GM06990 (cell line): Measurements from ENCODE around the gene ADH5.
"Not testable (repeated sequence)": the region's sequence is repeated elsewhere in the genome, so short reads cannot be mapped to it uniquely, and the experiment has no call there.

Experiments
- DNase-seq: peaks from one replicate; pipeline ENCODE4 v3.0.0-alpha.2; 2011; ENCODE audit not compliant: insufficient read length; ENCODE audit errors: extremely low read depth
- H3K27me3 ChIP-seq: replicated peaks from 2 replicates; pipeline ENCODE4 v1.6.0; 2011; ENCODE audit warnings: low read length; ENCODE audit not compliant: control insufficient read depth, insufficient read depth
- H3K36me3 ChIP-seq: 2 replicates; pipeline ENCODE4 v1.5.1; 2011; ENCODE audit warnings: low read length; ENCODE audit not compliant: control insufficient read depth, insufficient read depth
- H3K4me3 ChIP-seq: replicated peaks from 2 replicates; pipeline ENCODE4 v1.5.1; 2011; ENCODE audit warnings: low read depth, mild to moderate bottlenecking, control low read depth, low read length
- TF ChIP-seq, protein P1 (sequence below): IDR thresholded peaks from 2 replicates; pipeline ENCODE4 v1.5.1; 2011; ENCODE audit warnings: low read length, control low read depth, mild to moderate bottlenecking, inconsistent platforms; ENCODE audit not compliant: insufficient read depth, poor library complexity, severe bottlenecking

ADH5 gene

DNA sequence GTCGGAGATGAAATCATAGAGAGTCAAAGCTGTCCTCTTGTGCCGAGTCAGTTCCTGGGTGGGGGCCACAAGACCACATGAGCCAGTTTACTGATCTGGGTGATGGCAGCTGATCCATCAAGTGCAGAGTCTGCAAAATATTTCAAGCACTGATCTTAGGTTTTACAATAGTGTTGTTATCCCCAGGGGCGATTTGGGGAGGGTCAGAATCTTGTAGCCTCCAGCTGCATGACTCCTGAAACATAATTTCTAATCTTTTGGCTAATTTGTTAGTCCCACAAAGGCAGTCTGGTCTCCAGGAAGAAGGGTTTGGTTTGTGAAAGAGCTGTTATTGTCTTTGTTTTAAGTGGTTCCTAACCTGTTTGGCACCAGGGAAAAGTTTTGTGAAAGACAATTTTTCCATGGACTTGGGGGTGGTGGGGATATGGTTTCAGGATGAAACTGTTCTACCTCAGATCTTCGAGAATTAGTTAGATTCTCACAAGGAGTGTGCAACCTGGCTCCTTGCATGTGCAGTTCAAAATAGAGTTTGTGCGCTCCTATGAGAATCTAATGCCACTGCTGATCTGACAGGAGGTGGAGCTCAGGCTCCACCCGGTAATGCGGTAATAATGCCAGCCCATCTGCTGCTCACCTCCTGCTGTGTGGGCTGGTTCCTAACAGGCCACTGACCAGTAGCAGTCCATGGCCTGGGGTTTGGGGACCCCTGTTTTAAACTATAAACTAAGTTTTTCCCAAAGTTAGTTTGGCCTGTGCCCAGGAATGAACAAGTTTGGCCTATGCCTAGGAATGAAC lies 63.9 kb downstream of the ADH5 start:
- no peak for DNase-seq
- TF ChIP-seq, protein P1, sequence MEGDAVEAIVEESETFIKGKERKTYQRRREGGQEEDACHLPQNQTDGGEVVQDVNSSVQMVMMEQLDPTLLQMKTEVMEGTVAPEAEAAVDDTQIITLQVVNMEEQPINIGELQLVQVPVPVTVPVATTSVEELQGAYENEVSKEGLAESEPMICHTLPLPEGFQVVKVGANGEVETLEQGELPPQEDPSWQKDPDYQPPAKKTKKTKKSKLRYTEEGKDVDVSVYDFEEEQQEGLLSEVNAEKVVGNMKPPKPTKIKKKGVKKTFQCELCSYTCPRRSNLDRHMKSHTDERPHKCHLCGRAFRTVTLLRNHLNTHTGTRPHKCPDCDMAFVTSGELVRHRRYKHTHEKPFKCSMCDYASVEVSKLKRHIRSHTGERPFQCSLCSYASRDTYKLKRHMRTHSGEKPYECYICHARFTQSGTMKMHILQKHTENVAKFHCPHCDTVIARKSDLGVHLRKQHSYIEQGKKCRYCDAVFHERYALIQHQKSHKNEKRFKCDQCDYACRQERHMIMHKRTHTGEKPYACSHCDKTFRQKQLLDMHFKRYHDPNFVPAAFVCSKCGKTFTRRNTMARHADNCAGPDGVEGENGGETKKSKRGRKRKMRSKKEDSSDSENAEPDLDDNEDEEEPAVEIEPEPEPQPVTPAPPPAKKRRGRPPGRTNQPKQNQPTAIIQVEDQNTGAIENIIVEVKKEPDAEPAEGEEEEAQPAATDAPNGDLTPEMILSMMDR, result no peak
- Histone ChIP-seq H3K27me3 (no peaks in the 10 kb centered on the region), H3K4me3 (no peak overlapping the region), H3K36me3 (no peaks in the 10 kb centered on the region)

DNA sequence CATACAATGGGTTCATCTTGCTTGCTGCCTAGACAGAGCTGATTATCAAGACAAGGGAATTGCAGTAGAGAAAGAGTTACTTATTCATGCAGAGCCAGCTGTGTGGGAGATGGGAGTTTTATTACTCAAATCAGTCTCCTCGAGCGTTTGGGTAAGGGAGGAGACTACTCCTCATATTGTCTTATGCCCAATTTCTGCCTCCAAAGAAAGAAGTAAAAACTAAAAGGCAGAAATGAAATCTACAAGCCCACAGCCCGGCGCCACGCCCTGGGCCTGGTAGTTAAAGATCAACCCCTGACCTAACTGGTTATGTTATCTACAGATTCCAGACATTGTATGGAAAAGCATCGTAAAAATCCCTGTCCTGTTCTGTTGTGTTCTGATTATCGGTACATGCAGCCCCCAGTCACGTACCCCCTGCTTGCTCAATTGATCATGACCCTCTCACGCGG lies 64.8 kb downstream of the ADH5 start:
- H3K4me3 ChIP-seq, DNase-seq, H3K27me3 ChIP-seq, H3K36me3 ChIP-seq: not testable (repeated sequence)

DNA sequence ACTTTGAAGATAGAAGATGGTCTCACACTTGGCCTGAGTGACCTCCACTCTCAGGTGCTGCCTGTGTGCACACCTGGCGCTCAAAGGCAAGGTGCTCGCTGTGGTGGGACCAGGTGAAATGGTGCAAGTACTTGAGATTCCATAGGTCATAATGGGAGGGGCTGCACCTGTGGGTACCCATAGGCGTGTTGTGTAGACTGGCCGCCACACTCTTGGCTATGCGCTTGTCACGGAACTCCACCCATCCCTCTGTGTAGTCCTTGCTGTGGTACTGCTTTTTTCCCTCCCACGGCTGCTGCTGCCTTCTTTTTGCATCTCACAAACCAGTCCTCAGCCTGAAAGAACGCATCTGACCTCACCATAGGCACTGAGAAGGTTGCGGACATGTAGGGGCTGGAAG lies 66.0 kb downstream of the ADH5 start:
- no peaks in the 10 kb centered on the region for H3K27me3 ChIP-seq
- H3K36me3 ChIP-seq, result no peaks in the 10 kb centered on the region
- TF ChIP-seq, protein P1, result no peak
- H3K4me3 ChIP-seq, result peak overlapping the region; percentile 29; the same call in 1 of the 2 replicates
- DNase-seq, result no peak

DNA sequence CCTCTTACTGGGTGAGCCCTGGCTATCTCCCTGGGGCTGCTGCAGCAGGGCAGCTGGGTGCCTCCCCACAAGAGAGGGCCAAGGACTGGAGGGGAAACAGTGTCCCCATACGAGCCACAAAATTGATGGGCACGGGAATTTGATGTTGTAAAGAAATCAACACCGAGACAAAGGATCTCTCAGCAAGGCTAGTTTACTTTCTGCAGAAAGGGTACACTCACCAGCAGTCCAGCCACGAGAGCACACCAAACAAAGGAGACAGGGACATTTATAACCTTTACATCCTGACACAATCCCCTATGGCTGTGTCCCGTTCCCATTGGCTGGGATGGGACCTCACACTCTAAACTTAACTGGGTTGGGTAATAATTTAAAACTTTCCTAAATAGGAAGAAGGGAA lies 67.2 kb downstream of the ADH5 start:
- TF ChIP-seq, protein P1, result no peak
- Histone ChIP-seq H3K27me3 (no peaks in the 10 kb centered on the region), H3K36me3 (no peaks in the 10 kb centered on the region), H3K4me3 (no peak overlapping the region)
- no peak for DNase-seq
